GM21786 (cell line): ENCODE results near the gene SMAD7.

Source experiments
- ATAC-seq: cut with Tn5 transposase; IDR thresholded peaks from one replicate; pipeline ENCODE4 v1.9.1; 2021; ENCODE audit not compliant: unreplicated experiment

Gene SMAD7

GRCh38 chr18:48950536-48951447 is at the start of gene SMAD7:
Gene SMAD7, minus strand, starts transcription at chr18:48950965. Its CDS starts 541 bp downstream, at chr18:48950424.
- no peak for ATAC-seq

DNA sequence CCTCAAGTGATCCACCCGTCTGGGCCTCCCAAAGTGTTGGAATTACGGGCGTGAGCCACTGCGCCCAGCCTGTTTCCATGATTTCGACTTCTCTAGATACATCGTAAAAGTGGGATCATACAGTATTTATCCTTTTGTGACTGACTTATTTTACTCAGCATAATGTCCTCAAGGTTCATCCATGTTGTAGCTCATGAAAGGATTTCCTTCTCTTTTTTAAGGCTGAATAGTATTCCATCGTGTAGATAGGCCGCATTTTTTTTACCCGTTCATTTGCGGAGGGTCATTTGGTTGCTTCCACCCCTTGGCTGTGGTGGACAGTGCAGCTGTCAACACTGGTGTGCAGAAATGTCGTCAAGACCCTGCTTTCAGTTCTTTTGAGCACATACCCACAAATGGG is 48.8 kb upstream of the SMAD7 start:
- no peak for ATAC-seq

GRCh38 chr18:48997985-48998831 is 47.4 kb upstream of the SMAD7 start:
- no peak for ATAC-seq

- ATAC-seq = no peak
Observed at GRCh38 chr18:48997681-48997984, 46.9 kb upstream of the SMAD7 start.

DNA sequence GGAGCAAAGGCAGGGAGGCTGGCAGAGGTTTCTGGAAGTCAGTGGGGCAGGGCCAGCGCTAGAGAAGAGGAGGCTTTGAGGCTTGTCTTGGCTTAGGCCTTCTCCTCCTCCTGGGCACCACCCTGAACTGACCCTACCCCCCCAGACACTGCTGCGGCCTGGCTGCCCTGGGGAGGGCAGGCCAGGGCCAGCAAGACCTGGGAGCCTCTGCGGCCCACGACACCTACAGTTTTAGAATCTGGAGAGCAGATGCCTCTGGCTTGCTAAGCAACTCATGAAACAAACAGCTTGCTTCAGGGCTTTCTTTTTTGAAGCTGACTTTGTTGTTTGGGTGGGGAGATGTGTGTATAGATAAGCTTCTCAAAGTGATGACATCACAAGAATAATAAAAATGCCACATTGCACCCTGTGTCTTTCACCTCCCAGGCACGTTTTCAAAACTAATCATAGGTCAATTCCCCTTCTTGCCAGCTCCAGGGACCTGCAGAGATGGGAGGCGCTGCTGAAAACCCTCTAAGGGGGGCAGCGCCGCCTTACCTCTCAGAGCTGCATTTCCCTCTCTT is 46.2 kb upstream of the SMAD7 start:
- no peak for ATAC-seq

DNA sequence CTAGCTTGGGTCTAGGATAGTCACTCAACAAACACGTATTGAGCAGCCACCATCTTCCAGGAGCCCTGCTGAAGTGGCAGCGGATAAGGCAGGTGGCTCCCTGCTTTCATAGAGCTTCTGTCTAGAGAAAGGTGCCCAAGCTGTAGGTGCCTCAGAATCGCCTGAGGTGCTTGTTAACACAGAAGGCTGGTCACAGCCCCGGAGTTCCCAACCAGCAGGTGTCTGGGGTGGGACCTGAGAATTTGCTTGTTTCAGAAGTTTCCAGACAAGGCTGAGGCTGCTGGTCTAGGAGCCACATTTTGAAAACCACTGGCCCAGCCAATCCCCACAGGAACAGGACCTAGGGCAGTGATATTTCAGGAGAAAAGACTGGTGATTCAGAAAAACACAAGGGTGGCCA is 45.3 kb upstream of the SMAD7 start:
- ATAC-seq = no peak

DNA sequence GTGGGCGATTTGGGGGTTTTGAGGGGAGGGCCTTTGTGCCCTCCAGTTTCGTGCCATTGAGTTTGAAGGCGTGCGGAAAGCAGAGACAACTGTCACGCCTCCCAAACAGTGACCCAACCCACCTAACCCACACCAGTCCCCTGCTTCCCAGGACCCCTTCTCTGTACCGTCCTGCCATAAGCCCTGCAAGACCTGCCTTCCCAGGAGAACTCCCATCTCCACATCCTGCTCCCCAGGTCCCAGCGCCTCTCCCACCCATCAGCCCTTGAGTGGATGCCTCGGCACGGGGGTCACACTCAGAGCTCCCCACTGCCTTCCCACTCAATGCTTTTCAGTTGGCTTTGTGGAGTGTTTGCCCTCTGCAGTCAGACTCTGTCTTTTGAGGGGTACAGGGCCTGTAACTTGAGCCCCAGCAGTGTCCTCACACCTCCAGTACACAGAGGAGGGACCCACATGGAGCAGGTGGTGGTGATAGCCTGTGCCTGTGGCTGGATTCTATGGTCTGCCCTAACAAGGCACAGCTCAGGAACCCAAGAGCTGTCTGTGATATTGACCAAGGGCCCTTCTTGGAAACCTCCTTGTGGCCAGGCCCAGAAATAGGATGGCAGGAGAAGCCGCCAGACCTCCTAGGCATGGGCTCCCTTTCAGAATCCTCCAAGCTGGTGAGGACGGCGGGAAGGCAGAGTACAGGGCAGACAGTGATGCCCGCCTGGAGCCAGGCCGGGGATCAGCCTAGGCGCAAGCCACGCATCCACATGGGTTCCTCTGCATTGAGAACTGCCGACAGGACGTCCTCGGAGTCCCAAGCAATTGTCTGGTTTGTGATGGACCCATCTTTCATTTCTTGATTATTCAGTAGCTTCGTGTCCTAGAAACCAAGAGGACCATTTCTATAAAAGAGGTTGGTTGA is 44.4 kb upstream of the SMAD7 start:
- ATAC-seq = no peak

- no peak for ATAC-seq
Observed at GRCh38 chr18:48994044-48994651, 43.4 kb upstream of the SMAD7 start.

- ATAC-seq = no peak
Observed at GRCh38 chr18:48993586-48993985, 42.8 kb upstream of the SMAD7 start.

- peak; percentile 77 for ATAC-seq
Observed at GRCh38 chr18:48992791-48993555, 42.2 kb upstream of the SMAD7 start.

DNA sequence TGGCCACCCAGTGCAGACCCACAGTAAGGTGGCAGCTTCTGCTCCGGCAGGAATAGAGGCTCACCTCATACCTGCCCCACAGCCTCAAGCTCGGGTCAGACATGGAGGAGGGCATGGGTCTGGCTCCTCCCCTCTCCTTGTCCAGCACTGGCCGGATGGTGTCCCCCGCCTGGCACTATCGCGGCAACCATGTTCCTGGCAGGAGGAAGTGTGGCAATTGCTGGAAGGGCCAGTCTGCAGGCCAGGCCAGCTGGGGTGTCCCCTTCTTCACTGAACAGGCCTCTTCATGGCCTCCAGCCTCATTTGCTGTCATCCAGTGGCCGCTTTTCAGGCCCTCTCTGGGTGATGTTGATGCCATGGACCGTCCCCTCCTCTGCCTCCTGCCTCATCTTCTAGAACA is 41.4 kb upstream of the SMAD7 start:
- no peak for ATAC-seq

GRCh38 chr18:48991676-48992075 is 40.9 kb upstream of the SMAD7 start:
- ATAC-seq = no peak

DNA sequence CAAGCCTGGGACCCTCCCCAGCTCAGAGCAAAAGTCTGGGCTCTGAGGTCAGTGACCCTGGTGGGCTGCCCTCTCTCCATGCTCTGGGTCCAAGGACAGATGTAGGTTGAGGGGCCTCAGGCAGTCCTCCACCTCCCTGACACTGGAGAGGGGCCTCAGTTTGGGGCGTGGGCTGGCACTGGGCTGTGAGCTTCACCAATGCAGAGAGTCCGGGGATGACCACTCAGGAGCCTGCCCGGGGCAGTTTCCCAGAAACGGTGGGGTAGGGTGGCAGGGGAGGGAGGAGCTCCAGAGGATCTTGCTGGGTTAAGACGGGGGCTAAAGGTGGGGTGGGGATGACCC is 40.5 kb upstream of the SMAD7 start:
- no peak for ATAC-seq

DNA sequence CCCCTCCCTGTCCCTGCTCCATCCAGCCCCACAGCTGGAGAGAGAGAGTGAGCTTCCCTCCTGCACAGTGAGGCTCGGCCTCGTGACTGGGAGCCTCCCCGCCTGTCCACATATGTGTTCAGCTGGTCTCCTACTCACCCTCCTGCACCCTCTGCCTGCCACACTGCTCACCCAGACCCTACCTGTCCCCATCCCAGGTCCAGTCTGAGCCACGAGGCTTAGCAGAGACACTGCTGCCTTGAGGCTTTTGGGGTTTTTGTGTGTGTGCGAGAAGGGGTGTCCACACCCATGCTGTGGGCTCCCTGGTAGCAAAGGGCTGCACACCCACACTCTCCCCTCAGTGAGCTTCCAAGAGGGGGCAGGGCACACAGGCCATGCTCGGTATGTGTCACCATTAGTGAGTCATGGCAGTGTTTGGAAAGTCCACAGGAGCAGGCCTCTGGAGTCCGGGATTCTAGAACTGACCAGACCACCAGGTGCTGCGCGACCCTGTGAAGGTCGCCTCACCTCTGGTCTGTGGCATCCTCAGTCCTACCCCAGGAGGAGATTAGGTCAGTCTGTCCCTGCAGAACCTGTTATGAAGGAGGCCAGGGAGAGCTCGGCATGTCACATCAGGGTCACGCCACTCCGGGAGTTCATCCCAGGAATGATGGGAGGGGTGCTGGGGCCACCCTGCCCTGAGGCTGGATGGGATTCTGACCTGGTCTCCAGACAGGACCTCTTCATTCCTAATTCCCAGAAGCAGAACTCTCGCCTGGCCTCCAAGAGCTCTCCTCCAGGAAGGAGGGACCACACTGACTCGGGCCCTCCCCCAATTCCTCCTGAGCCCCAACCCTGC is 39.9 kb upstream of the SMAD7 start:
- ATAC-seq = no peak

GRCh38 chr18:48989304-48990303 is 38.8 kb upstream of the SMAD7 start:
- ATAC-seq = no peak

GRCh38 chr18:48988508-48989303 is 37.9 kb upstream of the SMAD7 start:
- ATAC-seq = no peak

DNA sequence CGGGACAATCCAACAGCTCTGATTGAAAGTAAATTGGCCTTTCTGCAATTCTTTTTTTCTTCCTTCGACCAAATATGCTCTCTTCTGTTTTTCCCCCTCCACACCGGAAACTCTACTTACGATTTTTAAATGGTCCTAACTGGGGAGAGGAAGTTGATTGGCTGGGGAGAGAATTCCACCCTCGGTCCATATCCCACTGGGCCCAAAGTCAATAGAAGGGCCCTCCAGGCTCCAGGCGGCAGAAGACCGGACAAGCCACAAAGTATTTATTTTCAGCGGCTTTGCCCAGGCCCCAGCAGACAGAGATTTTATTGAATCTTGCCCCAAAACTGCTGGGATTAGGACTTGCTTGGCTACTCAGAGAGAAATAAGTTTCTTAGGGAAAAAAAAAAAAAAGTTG is 37.1 kb upstream of the SMAD7 start:
- ATAC-seq = no peak
